Activated T-helper 1 cell treated with Interleukin-2 at 50 U/mL for 16 hours (primary cell): ENCODE data around the gene PDGFA.

ENCODE experiments used
- DNase-seq: peaks from one replicate; pipeline ENCODE4 v3.0.0-alpha.2; 2020; ENCODE audit warnings: low read depth

PDGFA gene

GRCh38 chr7:489876-490275 lies 29.8 kb downstream of the PDGFA start:
- DNase-seq, result no peak

- no peak for DNase-seq
Observed at GRCh38 chr7:486216-486743, 33.4 kb downstream of the PDGFA start.

DNA sequence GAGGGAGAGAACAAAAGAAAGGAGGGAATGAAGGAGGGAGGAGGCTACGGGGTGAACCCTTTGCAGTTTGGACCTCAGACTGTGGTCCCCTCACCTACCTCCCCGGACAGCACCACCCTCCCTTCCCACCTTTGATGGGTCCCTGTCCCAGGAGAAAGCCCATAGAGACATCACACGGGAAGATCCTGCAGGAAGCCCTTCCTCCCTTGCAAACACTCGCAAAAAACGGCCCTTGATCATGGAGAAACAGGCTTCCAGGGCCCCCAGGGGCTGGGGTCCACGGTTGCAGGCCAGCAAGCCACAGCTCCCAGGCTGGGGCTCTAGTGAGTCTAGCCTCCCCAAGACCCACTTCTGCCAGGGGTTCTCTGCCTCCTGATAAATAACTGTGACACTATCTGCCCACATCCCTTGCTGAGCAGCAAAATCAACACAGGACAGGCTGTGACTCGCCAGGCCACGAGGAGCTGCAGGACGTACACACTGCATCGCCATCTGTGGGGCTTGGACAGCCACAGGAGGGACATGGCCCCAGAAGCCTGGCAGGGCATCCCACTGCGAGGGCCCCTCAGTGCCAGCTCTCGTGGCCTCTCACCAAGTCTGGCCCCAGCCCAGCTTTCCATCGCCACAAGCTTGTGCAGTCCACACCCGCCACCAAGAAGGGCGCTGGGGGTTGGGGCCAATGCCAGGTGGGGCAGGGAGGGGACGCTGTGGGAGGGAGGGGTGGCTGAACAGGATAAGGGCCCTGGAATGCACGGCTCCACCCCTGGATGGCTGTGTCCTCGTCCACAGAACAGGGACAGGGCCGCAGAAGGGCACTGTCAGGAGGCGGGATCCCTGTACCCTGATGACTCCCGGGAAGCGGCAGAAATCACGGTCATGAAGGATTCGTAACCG lies 34.2 kb downstream of the PDGFA start:
- no peak for DNase-seq

DNA sequence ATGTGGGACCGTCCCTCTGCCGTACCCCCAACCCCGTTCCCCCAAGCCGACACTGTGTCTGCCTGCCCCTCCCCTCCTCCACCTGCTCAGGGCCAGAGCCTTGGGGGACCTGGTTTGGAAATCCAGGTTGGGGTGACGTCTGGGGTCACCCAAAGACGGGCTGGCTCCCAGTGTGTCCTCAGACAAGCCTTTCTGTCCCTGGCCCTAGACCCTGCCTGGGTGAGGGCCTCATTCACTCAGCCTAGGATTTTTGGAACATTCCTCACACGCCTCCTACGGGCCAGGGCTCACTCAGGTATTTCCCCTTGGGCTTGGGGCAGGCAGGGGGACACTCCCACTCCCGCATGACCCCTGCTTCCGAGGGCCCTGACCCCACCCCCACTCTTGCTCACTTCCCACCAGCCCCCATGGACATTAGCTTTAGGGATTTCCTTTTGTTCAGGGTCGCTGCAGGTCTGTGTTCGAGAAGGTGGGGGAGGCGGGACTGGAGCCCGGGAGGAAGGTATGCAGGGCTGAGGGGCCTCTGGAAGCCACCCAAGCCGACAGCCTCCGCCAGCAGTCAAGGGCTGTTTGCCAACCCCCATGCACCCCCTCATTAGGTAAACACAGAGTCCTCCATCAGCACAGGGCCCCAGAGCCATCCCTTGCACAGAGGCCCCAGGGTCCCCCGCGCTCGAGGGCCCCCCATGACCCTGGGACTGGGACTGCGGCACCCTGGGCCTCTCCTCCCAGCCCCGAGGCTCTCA lies 35.1 kb downstream of the PDGFA start:
- no peak for DNase-seq

DNA sequence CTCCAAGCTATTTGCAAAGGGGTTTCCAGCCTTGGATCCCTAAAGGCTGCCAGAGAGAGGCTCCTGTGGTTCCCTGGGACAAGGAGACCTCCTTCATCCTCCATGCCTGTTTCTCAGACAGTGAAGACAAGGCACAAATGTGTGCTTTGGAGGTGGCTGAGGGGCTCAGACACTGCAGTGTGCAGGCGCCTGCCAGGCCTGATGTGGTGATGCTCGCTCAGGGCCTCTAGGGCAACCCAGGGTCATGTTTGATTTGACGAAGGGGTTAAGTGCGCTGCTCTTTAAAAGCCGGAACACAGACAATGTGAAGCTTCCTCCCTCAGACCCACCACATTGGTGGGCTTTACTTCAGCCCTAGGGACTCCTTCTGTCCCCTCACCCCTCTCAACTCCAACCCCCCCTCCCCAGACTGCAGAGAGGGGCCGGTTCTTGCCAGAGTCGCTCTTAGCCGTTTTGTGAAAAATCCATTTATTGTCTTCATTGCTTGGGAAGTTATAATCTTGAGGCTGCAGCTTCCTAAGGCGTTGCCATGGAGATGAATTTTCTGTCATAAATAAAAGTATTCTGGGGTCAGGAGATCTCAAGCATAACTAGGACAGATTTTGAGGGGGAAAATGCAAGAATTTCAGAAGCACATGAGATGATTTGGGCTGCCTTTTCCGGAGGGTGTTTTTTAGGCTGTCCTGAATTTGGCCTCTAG lies 35.8 kb downstream of the PDGFA start:
- DNase-seq, result no peak

DNA sequence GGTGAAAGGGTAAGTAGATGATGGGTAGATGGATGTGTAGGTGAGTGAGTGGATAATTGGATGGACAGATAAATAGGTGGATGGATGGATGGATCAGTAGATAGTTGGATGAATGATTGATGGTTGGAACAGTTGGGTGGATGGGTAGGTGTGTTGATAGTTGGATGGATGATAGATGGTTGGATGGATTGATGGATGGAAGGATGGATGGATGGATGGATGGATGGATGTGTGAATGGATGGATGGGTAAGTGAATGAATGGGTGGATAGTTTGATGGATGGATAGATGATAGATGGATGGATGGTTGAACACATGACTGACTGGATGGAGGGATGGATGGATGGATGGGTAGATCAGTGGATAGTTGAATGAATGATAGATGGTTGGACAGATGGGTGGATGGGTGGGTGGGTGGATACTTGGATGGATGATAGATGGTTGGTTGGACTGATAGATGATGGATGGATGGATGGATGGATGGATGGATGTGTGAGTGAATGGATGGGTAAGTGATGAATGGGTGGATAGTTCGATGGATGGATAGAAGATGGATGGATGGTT lies 37.0 kb downstream of the PDGFA start:
- no peak for DNase-seq

- DNase-seq, result no peak
Observed at GRCh38 chr7:481219-481930, 38.3 kb downstream of the PDGFA start.

GRCh38 chr7:480531-481218 lies 39.0 kb downstream of the PDGFA start:
- no peak for DNase-seq

DNA sequence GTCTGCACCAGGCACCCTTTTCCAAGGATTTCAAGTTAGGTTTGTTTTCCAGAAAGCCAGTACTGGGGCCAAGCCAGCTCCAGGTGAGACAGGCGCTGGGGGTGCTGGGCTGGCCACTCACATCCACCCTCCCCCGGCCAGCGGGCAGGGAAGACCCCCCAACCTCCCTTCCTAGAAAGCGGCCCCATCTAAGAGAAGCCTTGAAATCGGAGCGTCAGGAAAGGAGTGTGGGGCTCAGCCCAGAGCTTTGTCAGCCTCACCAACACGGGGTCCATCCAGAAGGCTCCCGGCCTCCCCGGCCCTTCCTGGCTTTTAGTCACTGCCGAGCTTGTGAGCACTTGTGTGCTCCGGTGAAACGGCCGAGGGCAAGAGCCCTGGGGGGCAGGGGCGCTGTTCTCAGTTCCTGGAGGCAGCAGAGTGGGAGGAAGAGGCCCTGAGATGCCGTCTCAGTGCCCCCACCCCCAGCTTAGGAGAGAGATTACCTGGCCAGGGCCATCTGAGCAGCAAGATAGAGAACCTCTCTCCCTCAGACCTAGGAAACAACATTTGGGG lies 39.6 kb downstream of the PDGFA start:
- no peak for DNase-seq

DNA sequence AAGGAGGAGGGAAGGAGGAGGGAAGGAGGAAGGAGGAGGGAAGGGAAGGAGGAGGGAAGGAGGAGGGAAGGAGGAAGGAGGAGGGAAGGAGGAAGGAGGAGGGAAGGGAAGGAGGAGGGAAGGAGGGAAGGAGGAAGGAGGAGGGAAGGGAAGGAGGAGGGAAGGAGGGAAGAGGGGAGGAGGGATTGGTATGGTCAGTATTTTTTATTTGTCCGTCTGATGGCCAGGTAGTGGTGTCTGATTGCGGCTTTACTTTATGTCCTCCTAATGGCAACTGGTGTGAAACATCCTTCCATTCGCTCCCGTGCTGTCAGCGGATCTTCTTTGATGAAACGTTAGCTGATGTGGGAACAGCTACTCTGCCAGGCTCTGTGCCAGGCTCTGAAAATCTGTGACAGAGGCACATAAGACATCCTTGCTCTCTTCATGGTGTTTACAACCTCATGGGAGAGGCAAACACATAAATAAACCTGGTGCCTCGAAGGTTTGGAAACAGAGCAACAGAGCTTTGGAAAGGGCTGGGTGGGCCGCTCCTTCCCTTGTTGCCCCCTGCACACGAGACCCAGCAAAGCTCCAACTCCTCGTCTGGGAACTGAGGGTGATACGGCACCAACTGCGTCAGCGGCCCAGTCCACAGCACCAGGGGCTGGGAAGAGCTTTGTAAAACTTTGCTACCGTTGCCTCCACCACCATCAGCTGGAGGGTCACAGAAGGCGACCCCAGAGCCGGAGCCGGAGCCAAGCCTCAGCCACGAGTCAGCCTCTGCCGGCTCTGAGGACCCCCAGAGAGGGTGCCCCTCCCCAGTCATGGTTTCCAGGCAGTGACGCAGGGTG lies 40.3 kb downstream of the PDGFA start:
- DNase-seq, result no peak

- DNase-seq, result no peak
Observed at GRCh38 chr7:477626-478220, 41.9 kb downstream of the PDGFA start.

DNA sequence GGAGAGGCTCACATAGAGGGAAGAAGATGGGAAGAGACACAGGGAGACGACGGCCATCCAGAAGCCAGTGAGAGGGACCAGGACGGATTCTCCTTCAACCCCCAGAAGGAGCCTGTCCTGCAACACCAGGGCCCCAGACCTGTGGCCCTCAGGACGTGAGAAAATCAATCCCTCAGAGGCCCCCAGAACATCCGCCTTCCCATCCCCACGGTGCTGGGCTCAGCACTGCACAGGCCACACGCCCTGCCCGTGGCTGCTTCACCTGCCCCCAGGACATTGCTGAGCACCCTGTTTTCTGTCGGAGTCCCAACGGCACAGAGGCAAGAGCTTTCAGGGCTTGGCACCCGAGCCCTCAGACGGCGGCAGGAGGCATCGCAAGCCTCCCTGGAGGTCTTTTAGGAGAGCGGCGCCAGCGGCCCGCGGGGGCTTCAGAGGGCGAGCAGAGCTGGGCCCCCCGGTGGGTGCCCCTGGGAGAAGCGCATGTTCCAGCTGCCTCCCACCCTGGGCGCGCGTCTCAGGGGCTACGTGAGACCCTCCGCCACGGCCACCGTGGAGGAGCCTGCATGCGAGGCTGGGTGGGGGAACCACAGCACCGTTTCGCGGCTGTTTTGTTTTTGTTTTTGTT lies 42.8 kb downstream of the PDGFA start:
- DNase-seq, result no peak

DNA sequence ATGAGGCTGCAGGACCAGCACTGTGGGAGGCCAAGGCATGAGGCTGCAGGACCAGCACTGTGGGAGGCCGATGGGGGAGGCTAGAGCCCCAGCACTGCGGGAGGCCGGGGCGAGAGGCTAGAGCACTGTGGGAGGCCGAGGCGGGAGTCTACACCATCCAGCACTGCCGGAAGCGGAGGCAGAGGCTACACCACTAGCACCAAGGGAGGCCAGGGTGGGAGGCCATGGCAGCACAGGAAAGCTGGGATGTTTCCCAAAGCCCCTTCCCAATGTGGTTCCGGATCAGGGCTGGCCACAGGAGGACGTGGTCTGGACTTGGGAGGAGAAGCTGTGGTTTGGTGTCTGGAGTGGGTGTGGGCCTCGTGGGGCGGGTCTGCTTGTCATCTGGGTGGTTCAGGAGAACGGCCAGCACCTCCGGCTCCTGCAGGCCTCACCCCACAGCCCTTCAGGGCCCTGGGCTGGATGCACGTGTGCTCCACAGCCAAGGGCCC lies 43.6 kb downstream of the PDGFA start:
- no peak for DNase-seq

DNA sequence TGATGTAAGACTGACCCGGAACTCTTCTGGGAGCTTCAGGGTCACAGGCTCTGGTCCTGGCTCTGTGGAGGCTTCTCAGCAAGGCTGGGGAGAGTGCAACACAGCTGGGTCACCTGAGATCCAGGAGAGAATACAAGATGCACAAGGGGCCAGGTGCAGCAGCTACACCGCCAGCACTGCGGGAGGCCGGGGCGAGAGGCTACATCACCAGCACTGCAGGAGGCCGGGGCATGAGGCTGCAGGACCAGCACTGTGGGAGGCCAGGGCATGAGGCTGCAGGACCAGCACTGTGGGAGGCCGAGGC lies 44.3 kb downstream of the PDGFA start:
- no peak for DNase-seq

DNA sequence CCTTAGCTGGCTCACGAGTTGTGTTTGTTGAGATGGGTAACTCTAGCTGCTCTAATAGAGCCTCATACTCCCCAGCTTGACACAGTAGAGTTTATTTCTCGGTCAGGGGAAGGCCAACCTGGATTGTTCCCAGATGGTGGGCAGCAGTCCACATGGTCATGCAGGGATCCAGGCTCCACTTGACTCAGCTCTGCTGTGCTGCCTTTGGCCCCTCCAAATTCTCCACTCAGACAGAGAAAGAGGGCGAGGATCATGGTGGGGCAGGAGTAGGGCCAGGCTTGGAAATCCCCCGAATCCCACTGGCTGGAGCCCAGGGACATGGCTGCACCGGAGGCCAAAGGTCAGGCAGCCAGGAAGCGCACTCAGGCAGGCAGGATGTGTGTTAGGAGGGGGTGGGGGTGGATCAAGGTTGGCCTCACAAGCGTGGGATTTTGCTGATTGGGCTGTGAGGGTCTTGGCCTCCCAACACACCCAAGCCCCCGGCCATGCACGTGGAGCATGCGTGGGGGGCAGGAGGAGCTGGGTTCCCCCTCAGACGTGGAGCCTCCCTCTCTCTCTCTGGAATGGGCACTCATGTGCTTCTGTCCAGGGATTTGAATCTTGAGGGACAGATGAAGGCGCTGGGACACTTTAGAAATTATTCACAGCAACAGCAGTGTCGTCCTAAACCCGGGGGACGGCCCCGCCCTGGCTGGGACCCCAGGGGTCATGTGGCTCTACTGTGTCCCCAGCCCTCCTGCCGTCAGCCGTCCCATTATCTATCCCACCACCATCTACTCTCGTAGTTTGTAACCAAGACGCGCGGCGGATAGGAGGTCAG lies 44.8 kb downstream of the PDGFA start:
- DNase-seq, result no peak

DNA sequence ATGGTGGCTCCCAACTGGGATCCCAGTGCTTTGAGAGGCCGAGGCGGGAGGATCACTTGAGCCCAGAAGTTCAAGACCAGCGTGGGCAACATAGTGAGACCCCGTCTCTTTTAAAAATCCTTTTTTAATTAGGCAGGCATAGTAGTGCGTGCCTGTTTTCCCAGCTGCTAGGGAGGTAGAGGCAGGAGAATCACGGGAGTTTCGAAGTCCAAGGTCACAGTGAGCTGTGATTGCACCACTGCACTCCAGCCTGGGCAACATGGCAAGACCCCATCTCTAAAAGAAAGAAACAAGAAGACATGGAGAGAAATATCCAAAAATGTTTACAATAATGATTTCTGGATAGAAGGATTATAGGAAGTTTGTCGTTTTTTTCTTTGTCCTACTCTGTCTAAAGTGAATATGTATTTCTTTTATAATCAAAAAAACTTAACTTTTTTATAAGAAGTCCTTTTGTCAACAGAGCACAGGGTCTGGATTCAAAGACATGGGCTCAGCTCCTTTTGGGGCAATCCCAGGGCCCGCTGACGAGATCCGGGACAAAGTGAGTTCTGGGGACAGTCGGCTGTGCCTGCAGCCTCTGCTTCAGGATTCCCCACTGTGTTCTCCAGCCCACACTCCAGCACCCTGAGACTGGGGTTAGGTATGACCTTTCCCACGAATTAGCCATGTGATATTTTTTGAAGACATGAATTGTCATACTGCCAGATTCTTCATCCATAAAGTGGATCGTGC lies 45.6 kb downstream of the PDGFA start:
- no peak for DNase-seq

- no peak for DNase-seq
Observed at GRCh38 chr7:473211-473734, 46.4 kb downstream of the PDGFA start.
